CD4-positive, alpha-beta T cell (primary cell): ENCODE data around the gene PKNOX2. TPM values are rescaled to one million over a fixed set of nuclear protein-coding genes. Genes with fewer than 3 reads are reported as not detected.

ENCODE experiments used
- ATAC-seq: fragments of 200-7000 bp; cut with Tn5 transposase; one replicate; pipeline ENCODE4 v1.10.0; 2022; ENCODE audit warnings: mild to moderate bottlenecking; ENCODE audit not compliant: poor library complexity
- CTCF ChIA-PET: fragments of 350-600 bp; sonication (Branson Sonifier 250); formaldehyde crosslinking; loops from one replicate; lab custom pipeline; 2021; ENCODE audit warnings: antibody characterized with exemption, inconsistent platforms; lab: Charles Lee
- POLR2A ChIA-PET: fragments of 350-600 bp; sonication (Branson Sonifier 250); formaldehyde crosslinking; loops from one replicate; lab custom pipeline; 2021; ENCODE audit warnings: antibody characterized with exemption, inconsistent platforms; lab: Charles Lee
- DNase-seq, 14 experiments: peaks; one replicate each; pipeline ENCODE4 v3.0.0-alpha.2; 2013 to 2020; ENCODE audit warnings: mixed read lengths in 2 of 14
- H3K27ac ChIP-seq, 2 donors: one replicate each; pipeline versions ENCODE4 v1.5.1 to v1.7.0; 2013; ENCODE audit warnings: low read length in 2 of 2, low read depth in 1 of 2, mild to moderate bottlenecking in 1 of 2
- H3K27me3 ChIP-seq, 2 experiments: 1 replicate in 1 of 2; 2 replicates in 1 of 2; pipeline versions ENCODE4 v1.6.1 to v1.7.0; 2013; ENCODE audit warnings: low read length in 2 of 2, control low read depth in 1 of 2, mild to moderate bottlenecking in 1 of 2, moderate library complexity in 1 of 2; ENCODE audit not compliant: insufficient read depth in 2 of 2, control insufficient read depth in 1 of 2
- H3K36me3 ChIP-seq: one replicate; pipeline ENCODE4 v1.6.1; 2013; ENCODE audit warnings: low read length, control low read depth; ENCODE audit not compliant: insufficient read depth
- H3K4me1 ChIP-seq: one replicate; pipeline ENCODE4 v1.6.1; 2013; ENCODE audit warnings: low read length, control low read depth; ENCODE audit not compliant: insufficient read depth
- H3K4me3 ChIP-seq: one replicate; pipeline ENCODE4 v1.5.1; 2013; ENCODE audit warnings: mild to moderate bottlenecking, low read length, moderate library complexity
- H3K9me3 ChIP-seq, 2 experiments: 1 replicate in 1 of 2; 2 replicates in 1 of 2; pipeline versions ENCODE4 v1.6.1 to v1.7.0; 2013; ENCODE audit warnings: low read length in 2 of 2, mild to moderate bottlenecking in 2 of 2, control low read depth in 1 of 2, moderate library complexity in 1 of 2; ENCODE audit not compliant: control insufficient read depth in 1 of 2, insufficient read depth in 1 of 2
- H3K27ac Mint-ChIP-seq: one replicate; pipeline ENCODE4 v1.8.0; 2020; ENCODE audit warnings: mixed read lengths
- H3K27me3 Mint-ChIP-seq: one replicate; pipeline ENCODE4 v1.8.0; 2021; ENCODE audit warnings: mixed read lengths
- H3K36me3 Mint-ChIP-seq: one replicate; pipeline ENCODE4 v1.8.0; 2021; ENCODE audit warnings: low read depth, mixed read lengths
- H3K4me1 Mint-ChIP-seq: one replicate; pipeline ENCODE4 v1.8.0; 2021; ENCODE audit warnings: low read depth, mixed read lengths
- H3K4me3 Mint-ChIP-seq: one replicate; pipeline ENCODE4 v1.8.0; 2020; ENCODE audit warnings: mild to moderate bottlenecking, mixed read lengths
- H3K9me3 Mint-ChIP-seq: one replicate; pipeline ENCODE4 v1.8.0; 2020; ENCODE audit warnings: mixed read lengths
- intact Hi-C, 2 experiments: fragments of 100-400 bp; cut with DNase I in 1 of 2; cut with micrococcal nuclease in 1 of 2; formaldehyde crosslinking; loops; one replicate each; pipeline versions ENCODE4 v1.15.1 to v1.9.0; 2023 to 2025; cut with DNase I, micrococcal nuclease
- total RNA-seq, 174 experiments: library from RNA in 2 of 174; stranded (reverse) in 2 of 174; gene quantifications; one replicate each; pipeline ENCODE4 v1.2.3 and lab custom pipeline; 2021 to 2026
- TF ChIP-seq, protein P1 (sequence below): fragments of 200-600 bp; IDR thresholded peaks from one replicate; pipeline ENCODE4 v1.8.0; 2022; ENCODE audit warnings: antibody characterized with exemption, mild to moderate bottlenecking

Gene PKNOX2
- total RNA-seq, 2 experiments from 2014 or later = not detected

DNA sequence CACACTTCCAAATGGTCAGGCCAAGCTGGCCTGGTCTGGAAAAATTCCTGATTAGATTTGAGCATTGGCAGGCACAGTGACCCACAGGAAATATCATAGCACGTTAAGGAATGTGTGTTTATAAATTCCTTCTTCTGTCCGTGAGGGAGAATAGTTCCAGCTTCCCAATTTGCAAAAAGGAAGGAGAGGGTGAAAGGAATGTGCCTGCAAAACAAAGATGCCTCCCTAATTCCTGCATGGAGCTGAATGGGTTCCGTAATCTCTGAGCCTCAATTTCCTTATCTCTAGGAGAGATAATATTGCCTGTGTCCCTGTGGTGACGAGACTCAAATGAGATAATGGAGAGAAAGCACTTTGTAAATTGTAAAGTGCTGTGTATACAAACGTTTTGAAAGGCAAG lies 226.4 kb downstream of the PKNOX2 start:
- Mint-ChIP-seq H3K4me3 (no peak overlapping the region), H3K27ac (no peak overlapping the region), H3K9me3 (no peaks in the 10 kb centered on the region), H3K36me3 (no peaks in the 10 kb centered on the region), H3K4me1 (no peaks in the 10 kb centered on the region), H3K27me3 (peaks cover 30% of the 10 kb centered on the region)
- intact Hi-C loops = no loop called here
- no peak overlapping the region for H3K4me3 ChIP-seq
- POLR2A ChIA-PET = no interaction called here
- H3K36me3 ChIP-seq = no peaks in the 10 kb centered on the region
- H3K27me3 ChIP-seq = peaks cover 0 to 6% of the 10 kb centered on the region in 2 experiments
- H3K27ac ChIP-seq = no peak overlapping the region
- no peaks in the 10 kb centered on the region for H3K9me3 ChIP-seq
- TF ChIP-seq, protein P1, sequence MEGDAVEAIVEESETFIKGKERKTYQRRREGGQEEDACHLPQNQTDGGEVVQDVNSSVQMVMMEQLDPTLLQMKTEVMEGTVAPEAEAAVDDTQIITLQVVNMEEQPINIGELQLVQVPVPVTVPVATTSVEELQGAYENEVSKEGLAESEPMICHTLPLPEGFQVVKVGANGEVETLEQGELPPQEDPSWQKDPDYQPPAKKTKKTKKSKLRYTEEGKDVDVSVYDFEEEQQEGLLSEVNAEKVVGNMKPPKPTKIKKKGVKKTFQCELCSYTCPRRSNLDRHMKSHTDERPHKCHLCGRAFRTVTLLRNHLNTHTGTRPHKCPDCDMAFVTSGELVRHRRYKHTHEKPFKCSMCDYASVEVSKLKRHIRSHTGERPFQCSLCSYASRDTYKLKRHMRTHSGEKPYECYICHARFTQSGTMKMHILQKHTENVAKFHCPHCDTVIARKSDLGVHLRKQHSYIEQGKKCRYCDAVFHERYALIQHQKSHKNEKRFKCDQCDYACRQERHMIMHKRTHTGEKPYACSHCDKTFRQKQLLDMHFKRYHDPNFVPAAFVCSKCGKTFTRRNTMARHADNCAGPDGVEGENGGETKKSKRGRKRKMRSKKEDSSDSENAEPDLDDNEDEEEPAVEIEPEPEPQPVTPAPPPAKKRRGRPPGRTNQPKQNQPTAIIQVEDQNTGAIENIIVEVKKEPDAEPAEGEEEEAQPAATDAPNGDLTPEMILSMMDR = no peak
- H3K4me1 ChIP-seq = no peaks in the 10 kb centered on the region
- no peak for DNase-seq
- CTCF ChIA-PET = no interaction called here
- ATAC-seq = no peak

DNA sequence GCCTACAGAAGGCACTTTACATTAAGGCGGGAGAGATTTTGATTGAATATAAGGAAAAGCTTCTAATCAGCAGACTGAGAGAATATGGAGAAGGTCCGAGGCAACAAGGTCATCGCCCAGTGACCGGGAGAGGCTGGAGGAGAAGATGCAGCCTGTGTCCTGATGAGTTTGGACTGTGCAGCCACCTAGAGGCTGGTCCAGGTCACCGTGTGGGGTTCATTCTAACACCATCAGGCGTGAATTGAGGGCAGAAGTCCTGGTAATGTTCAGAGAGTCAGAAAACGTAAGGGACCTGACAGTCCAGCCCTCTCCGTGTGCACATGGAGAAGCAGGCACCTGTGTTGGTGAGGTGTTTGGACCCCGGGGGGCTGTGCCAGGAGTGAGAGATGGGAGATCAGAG lies 228.8 kb downstream of the PKNOX2 start:
- H3K36me3 ChIP-seq = no peaks in the 10 kb centered on the region
- no peak overlapping the region for H3K27ac Mint-ChIP-seq
- H3K27ac ChIP-seq = no peak overlapping the region
- intact Hi-C loops = no loop called here
- peaks cover 0 to 6% of the 10 kb centered on the region in 2 experiments for H3K27me3 ChIP-seq
- POLR2A ChIA-PET = no interaction called here
- H3K27me3 Mint-ChIP-seq = peaks cover 44% of the 10 kb centered on the region
- H3K9me3 Mint-ChIP-seq = no peaks in the 10 kb centered on the region
- DNase-seq = no peak
- H3K4me1 Mint-ChIP-seq = no peaks in the 10 kb centered on the region
- H3K9me3 ChIP-seq = no peaks in the 10 kb centered on the region
- H3K4me3 ChIP-seq = no peak overlapping the region
- no peak overlapping the region for H3K4me3 Mint-ChIP-seq
- TF ChIP-seq, protein P1 = no peak
- H3K4me1 ChIP-seq = no peaks in the 10 kb centered on the region
- ATAC-seq = no peak
- CTCF ChIA-PET = no interaction called here
- no peaks in the 10 kb centered on the region for H3K36me3 Mint-ChIP-seq

DNA sequence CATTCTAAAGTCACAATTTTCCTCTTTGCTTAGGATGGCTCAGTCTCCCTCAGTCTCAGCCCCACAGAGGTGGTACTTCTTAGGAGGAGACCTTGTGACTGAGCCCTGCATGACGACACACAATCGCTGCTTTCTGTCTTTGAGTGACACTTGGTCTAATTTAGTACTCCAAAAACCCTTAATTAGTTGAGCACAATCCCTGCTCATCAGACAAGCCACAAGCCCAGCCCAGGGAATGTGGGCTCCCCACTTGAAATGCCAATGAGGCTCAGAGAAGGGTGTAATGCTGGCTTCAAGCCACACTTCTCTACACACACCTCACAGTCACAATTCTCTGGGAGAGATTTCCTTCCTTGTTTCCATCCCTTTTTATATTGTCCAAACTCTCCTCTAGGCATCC lies 229.7 kb downstream of the PKNOX2 start:
- Histone ChIP-seq H3K4me3 (no peak overlapping the region), H3K4me1 (no peaks in the 10 kb centered on the region), H3K27ac (no peak overlapping the region), H3K27me3 (peaks cover 0 to 6% of the 10 kb centered on the region in 2 experiments), H3K9me3 (no peaks in the 10 kb centered on the region), H3K36me3 (no peaks in the 10 kb centered on the region)
- Mint-ChIP-seq H3K4me3 (no peak overlapping the region), H3K4me1 (no peaks in the 10 kb centered on the region), H3K27ac (no peak overlapping the region), H3K9me3 (no peaks in the 10 kb centered on the region), H3K36me3 (no peaks in the 10 kb centered on the region), H3K27me3 (peaks cover 46% of the 10 kb centered on the region)
- TF ChIP-seq, protein P1 = no peak
- intact Hi-C loops = no loop called here
- CTCF ChIA-PET = interaction anchor here (1.1 kb wide), 1 partner anchor 9 kb away, joined by 3 read pairs; no protein-coding TSS in a partner anchor
- POLR2A ChIA-PET = no interaction called here
- no peak for DNase-seq
- ATAC-seq = no peak
